Cardiac muscle cell (in vitro differentiated cells and primary cell): ENCODE measurements around the gene TBK1. TPM values are rescaled to one million over a fixed set of nuclear protein-coding genes. Genes with fewer than 3 reads are reported as not detected.

Experiments used
- DNase-seq, 2 donors: peaks; one replicate each; pipeline versions ENCODE4 v3.0.0 to v3.0.0-alpha.2; 2010 to 2017; ENCODE audit warnings: low read depth in 1 of 2, low spot score in 1 of 2
- H3K27ac ChIP-seq: fragments of 200-600 bp; sonication (generic); 2 replicates; pipeline ENCODE4 v1.5.1; 2016
- H3K27me3 ChIP-seq: fragments of 200-600 bp; sonication (generic); 2 replicates; pipeline ENCODE4 v1.6.0; 2016; ENCODE audit warnings: control low read depth
- H3K36me3 ChIP-seq: fragments of 200-600 bp; sonication (generic); 2 replicates; pipeline ENCODE4 v1.5.1; 2016; ENCODE audit warnings: control low read depth
- H3K4me1 ChIP-seq: fragments of 200-600 bp; sonication (generic); 2 replicates; pipeline ENCODE4 v1.8.1; 2017; ENCODE audit warnings: low read depth, mild to moderate bottlenecking, mixed run types
- H3K4me3 ChIP-seq: fragments of 200-600 bp; sonication (generic); 2 replicates; pipeline ENCODE4 v1.5.1; 2016; ENCODE audit warnings: mild to moderate bottlenecking
- H3K9me3 ChIP-seq: fragments of 200-600 bp; sonication (generic); 2 replicates; pipeline ENCODE4 v1.5.1; 2017; ENCODE audit warnings: low read depth, mild to moderate bottlenecking, control low read depth
- CTCF ChIP-seq: IDR thresholded peaks from 2 replicates; pipeline ENCODE4 v1.5.1; 2012; ENCODE audit warnings: low read depth, mild to moderate bottlenecking, low read length
- polyA plus RNA-seq: library from polyadenylated mRNA; unstranded; fragments of >200 nt; fragmentation: Nextera tagmentation; extraction: Ambion mirVana; gene quantifications from 2 replicates; pipeline ENCODE4 v1.2.1, GENCODE V29; 2016
- total RNA-seq: library from RNA; depleted of rRNA; stranded (reverse); fragments of >200 nt; gene quantifications from 2 replicates; pipeline ENCODE4 v1.2.3, GENCODE V29; 2016

Gene TBK1
- total and polyA plus RNA-seq, 2 experiments from 2014 or later = 9.0 to 15.0 TPM

- Histone ChIP-seq H3K27ac (no peak overlapping the region), H3K4me1 (no peaks in the 10 kb centered on the region), H3K27me3 (no peaks in the 10 kb centered on the region), H3K4me3 (no peak overlapping the region), H3K36me3 (peaks cover 27% of the 10 kb centered on the region), H3K9me3 (no peaks in the 10 kb centered on the region)
- no peak for TF ChIP-seq CTCF
- no peak for DNase-seq
Measured at GRCh38 chr12:64501486-64501885, 49.6 kb downstream of the TBK1 start.

- Histone ChIP-seq H3K4me1 (no peaks in the 10 kb centered on the region), H3K27me3 (no peaks in the 10 kb centered on the region), H3K36me3 (no peaks in the 10 kb centered on the region), H3K27ac (no peak overlapping the region), H3K4me3 (no peak overlapping the region), H3K9me3 (no peaks in the 10 kb centered on the region)
- no peak for DNase-seq
- no peak for TF ChIP-seq CTCF
Measured at GRCh38 chr12:64506955-64507354, 55.0 kb downstream of the TBK1 start.

DNA sequence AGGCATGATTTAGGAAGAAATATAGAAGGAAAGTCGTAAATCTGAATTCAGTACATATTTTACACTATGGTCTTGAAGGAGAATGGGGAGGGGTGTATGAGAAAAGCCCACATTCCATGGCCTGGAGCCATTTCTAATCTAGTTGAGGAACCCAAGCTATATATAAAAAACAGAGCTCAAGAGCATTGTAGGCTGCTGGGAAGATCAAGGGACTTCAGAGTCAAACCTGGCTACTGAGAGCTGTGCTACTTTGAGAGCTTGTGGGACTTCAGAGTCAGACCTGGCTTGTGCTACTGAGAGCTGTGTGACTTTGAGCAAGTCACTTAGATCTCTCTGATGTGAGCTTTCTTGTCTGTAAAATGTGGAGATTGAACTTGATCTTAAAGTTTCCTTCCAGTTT is 58.7 kb downstream of the TBK1 start:
- no peak for TF ChIP-seq CTCF
- DNase-seq = no peak
- Histone ChIP-seq H3K9me3 (no peaks in the 10 kb centered on the region), H3K4me3 (no peak overlapping the region), H3K4me1 (no peaks in the 10 kb centered on the region), H3K36me3 (no peaks in the 10 kb centered on the region), H3K27me3 (no peaks in the 10 kb centered on the region), H3K27ac (no peak overlapping the region)

DNA sequence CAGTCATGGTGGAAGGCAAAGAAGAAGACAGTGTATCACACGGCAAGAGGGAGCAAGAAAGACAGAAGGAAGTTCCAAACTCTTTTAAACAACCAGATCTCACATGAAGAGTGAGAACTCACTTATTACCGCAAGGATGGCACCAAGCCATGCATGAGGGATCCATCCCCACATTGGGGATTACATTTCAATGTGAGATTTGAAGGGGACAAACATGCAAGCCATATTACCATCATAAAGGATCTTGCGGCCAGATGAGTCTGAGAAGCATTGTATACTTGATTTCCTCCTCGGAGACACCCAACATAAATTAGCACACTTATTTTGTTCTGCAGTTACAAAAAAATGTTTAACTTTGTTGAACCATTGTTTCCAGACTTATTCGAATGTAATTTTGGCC is 66.5 kb downstream of the TBK1 start:
- no peaks in the 10 kb centered on the region for H3K9me3 ChIP-seq
- H3K4me3 ChIP-seq = no peak overlapping the region
- no peaks in the 10 kb centered on the region for H3K36me3 ChIP-seq
- no peaks in the 10 kb centered on the region for H3K4me1 ChIP-seq
- H3K27ac ChIP-seq = no peak overlapping the region
- no peak for TF ChIP-seq CTCF
- no peaks in the 10 kb centered on the region for H3K27me3 ChIP-seq
- DNase-seq = no peak

DNA sequence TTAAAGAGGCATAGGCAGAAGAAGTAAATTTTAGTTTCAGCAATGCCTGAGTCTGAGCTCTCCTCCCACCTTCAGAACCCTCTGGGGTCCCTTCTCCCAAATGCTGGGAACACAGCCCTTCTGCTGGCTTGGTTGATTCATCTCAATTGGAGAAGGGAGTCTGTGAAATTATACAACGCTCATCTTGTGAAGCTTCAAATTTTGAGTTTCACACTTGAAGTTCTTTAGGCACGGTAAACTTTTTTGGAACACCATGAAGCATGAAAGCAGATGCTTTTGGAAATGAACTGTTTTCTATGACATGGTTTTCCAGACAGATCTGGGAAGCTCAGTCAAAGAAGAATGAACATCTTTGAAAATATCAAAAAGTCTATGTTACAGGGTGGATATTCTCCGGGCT is 69.9 kb downstream of the TBK1 start:
- Histone ChIP-seq H3K36me3 (no peaks in the 10 kb centered on the region), H3K27ac (no peak overlapping the region)

More for the DNA sequence above, 69.9 kb downstream of the TBK1 start:
- Histone ChIP-seq H3K9me3 (no peaks in the 10 kb centered on the region), H3K4me1 (no peaks in the 10 kb centered on the region), H3K27me3 (no peaks in the 10 kb centered on the region), H3K4me3 (no peak overlapping the region)
- no peak for TF ChIP-seq CTCF
- DNase-seq = no peak
